ENCODE data around the gene PRKN.

- no peak for TF ChIP-seq CTCF (IDR thresholded peaks at IDR 0.05)
- no peak for TF ChIP-seq POLR2A (IDR thresholded peaks at IDR 0.05)
These were observed 700.7 kb downstream of the PRKN start for GRCh38 chr6:162026843-162027242.
